Trophoblast cell (in vitro differentiated cells and primary cell): ENCODE results near the gene TPK1. TPM values are rescaled to one million over a fixed set of nuclear protein-coding genes. Genes with fewer than 3 reads are reported as not detected.
A peak's percentile ranks its signal among the peaks of the same experiment; 100 is the strongest.

Experiments
- DNase-seq, 2 donors: peaks; one replicate each; pipeline ENCODE4 v3.0.0-alpha.2; 2016
- H2AFZ ChIP-seq: 2 replicates; pipeline ENCODE4 v1.6.1; 2013; ENCODE audit warnings: low read length, moderate library complexity, mild to moderate bottlenecking; ENCODE audit not compliant: insufficient read depth, poor library complexity
- H2AK5ac ChIP-seq: 2 replicates; pipeline ENCODE4 v1.6.1; 2013; ENCODE audit warnings: mild to moderate bottlenecking, low read length
- H2BK120ac ChIP-seq: 2 replicates; pipeline ENCODE4 v1.6.1; 2013; ENCODE audit warnings: low read length, mild to moderate bottlenecking, moderate library complexity; ENCODE audit not compliant: insufficient read depth, poor library complexity
- H2BK12ac ChIP-seq: 2 replicates; pipeline ENCODE4 v1.6.1; 2013; ENCODE audit warnings: mild to moderate bottlenecking, low read length, moderate library complexity
- H2BK5ac ChIP-seq: 2 replicates; pipeline ENCODE4 v1.6.1; 2013; ENCODE audit warnings: low read length, low read depth, moderate library complexity, mild to moderate bottlenecking; ENCODE audit not compliant: poor library complexity
- H3K14ac ChIP-seq: 2 replicates; pipeline ENCODE4 v1.6.1; 2013; ENCODE audit warnings: mild to moderate bottlenecking, low read length
- H3K18ac ChIP-seq: 2 replicates; pipeline ENCODE4 v1.6.1; 2013; ENCODE audit warnings: mild to moderate bottlenecking, low read length
- H3K23ac ChIP-seq: 2 replicates; pipeline ENCODE4 v1.6.1; 2013; ENCODE audit warnings: low read length
- H3K27ac ChIP-seq: 2 replicates; pipeline ENCODE4 v1.5.1; 2013; ENCODE audit warnings: low read depth, mild to moderate bottlenecking, inconsistent platforms, low read length, moderate library complexity
- H3K27me3 ChIP-seq: 2 replicates; pipeline ENCODE4 v1.6.1; 2013; ENCODE audit warnings: inconsistent platforms, mild to moderate bottlenecking, low read length, moderate library complexity; ENCODE audit not compliant: insufficient read depth
- H3K36me3 ChIP-seq, 2 experiments: 1 replicate in 1 of 2; 2 replicates in 1 of 2; pipeline ENCODE4 v1.6.1; 2013; ENCODE audit warnings: low read length in 2 of 2, mild to moderate bottlenecking in 2 of 2, moderate library complexity in 1 of 2; ENCODE audit not compliant: insufficient read depth in 2 of 2, control insufficient read depth in 1 of 2
- H3K4ac ChIP-seq: 2 replicates; pipeline ENCODE4 v1.6.1; 2013; ENCODE audit warnings: low read depth, mild to moderate bottlenecking, low read length, moderate library complexity
- H3K4me1 ChIP-seq, 2 experiments: 1 replicate in 1 of 2; 2 replicates in 1 of 2; pipeline ENCODE4 v1.6.1; 2013; ENCODE audit warnings: low read length in 2 of 2, mild to moderate bottlenecking in 2 of 2, moderate library complexity in 1 of 2; ENCODE audit not compliant: insufficient read depth in 2 of 2, control insufficient read depth in 1 of 2
- H3K4me2 ChIP-seq: 2 replicates; pipeline ENCODE4 v1.6.1; 2013; ENCODE audit warnings: inconsistent platforms, mild to moderate bottlenecking, low read length, moderate library complexity
- H3K4me3 ChIP-seq: 2 replicates; pipeline ENCODE4 v1.5.1; 2013; ENCODE audit warnings: mild to moderate bottlenecking, low read depth, low read length, inconsistent platforms
- H3K79me1 ChIP-seq: one replicate; pipeline ENCODE4 v1.6.1; 2013; ENCODE audit warnings: low read length
- H3K79me2 ChIP-seq: 2 replicates; pipeline ENCODE4 v1.6.1; 2013; ENCODE audit warnings: low read length, mild to moderate bottlenecking; ENCODE audit not compliant: control insufficient read depth, insufficient read depth, poor library complexity
- H3K9ac ChIP-seq: 2 replicates; pipeline ENCODE4 v1.6.1; 2013; ENCODE audit warnings: mild to moderate bottlenecking, low read length
- H3K9me3 ChIP-seq: 2 replicates; pipeline ENCODE4 v1.6.1; 2013; ENCODE audit warnings: low read depth, mild to moderate bottlenecking, control low read depth, inconsistent platforms, low read length; ENCODE audit not compliant: insufficient read depth
- H4K12ac ChIP-seq: 2 replicates; pipeline ENCODE4 v1.6.1; 2013; ENCODE audit warnings: low read depth, mild to moderate bottlenecking, low read length, moderate library complexity
- H4K8ac ChIP-seq: 2 replicates; pipeline ENCODE4 v1.6.1; 2013; ENCODE audit warnings: low read depth, mild to moderate bottlenecking, low read length, moderate library complexity
- H4K91ac ChIP-seq: one replicate; pipeline ENCODE4 v1.6.1; 2013; ENCODE audit warnings: low read depth, mild to moderate bottlenecking, low read length, moderate library complexity
- WGBS: extraction: QIAGEN DNeasy Blood & Tissue Kit; methylation state at CpG from one replicate; pipeline ENCODE4 v1.1.7; 2013; ENCODE audit warnings: missing lambda C conversion rate; ENCODE audit not compliant: insufficient read length, insufficient coverage; ENCODE audit errors: extremely low coverage; 5-methylcytosine and 5-hydroxymethylcytosine counted together
- polyA plus RNA-seq: library from polyadenylated mRNA; stranded (reverse); fragments of 200-250 nt; gene quantifications from 2 replicates; pipeline ENCODE4 v1.2.3, GENCODE V29; 2013

Gene TPK1
- 2.2 and 2.4 TPM in 2 replicates for polyA plus RNA-seq

DNA sequence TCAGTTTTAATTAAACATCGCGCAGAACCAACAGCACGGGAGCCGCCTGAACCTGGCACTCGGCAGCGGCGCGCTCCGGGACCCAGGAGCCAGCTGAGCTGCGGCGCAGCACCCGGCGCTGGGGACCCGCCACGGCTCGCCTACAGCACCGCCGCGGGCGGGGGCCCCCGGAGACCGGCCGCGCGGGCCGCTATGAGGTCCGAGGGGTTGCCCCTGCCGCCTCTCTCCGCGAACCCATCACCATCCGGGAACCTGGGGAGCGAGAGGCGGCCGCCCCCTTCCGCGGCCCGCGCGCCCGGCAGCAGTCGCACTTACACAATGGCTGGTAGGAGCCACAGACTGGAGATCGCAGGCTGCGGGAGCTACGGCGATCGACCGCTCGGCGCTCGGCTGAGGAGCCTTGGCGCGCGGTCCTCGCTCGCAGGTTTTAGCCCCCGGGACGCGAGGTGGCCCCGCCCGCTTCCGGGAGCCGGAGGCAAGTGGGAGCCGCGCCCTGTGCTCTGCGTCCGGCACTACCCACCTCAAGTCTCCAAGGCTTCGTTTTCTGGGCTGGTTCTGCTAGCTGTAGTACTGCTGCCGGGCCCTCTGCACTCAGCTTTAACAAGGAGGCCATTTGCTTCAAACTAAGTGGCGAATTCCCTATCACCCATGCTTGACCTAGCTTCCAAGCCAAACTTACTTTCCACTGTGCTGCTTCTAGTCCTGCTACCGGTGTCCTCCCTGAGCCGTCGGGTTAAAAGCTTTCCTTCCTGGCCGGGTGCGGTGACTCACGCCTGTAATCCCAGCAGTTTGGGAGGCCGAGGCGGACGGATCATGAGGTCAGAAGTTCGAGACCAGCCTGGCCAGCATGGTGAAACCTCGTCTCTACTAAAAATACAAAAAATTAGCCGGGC, at the start of gene TPK1:
Gene TPK1 (minus strand): TSS at position 402 of the 893 bp plus-strand sequence. CDS start 451 bp downstream, outside the sequence.
- Histone ChIP-seq H2BK12ac (no peak within 1 kb of the TSS), H4K12ac (peak within 1 kb of the TSS; percentile 92), H3K4me2 (peak within 1 kb of the TSS; percentile 69), H3K79me2 (peaks cover 1% of the 10 kb centered on the region), H3K9me3 (no peaks in the 10 kb centered on the region), H3K9ac (peak within 1 kb of the TSS; percentile 2), H2BK5ac (peak within 1 kb of the TSS; percentile 25), H4K8ac (peak within 1 kb of the TSS; percentile 97), H2BK120ac (peak within 1 kb of the TSS; percentile 3), H3K4me3 (peak within 1 kb of the TSS; percentile 77), H3K14ac (peak within 1 kb of the TSS; percentile 45), H2AFZ (peak within 1 kb of the TSS; percentile 77), H2AK5ac (no peak within 1 kb of the TSS), H3K79me1 (peaks cover 4% of the 10 kb centered on the region), H3K23ac (no peak within 1 kb of the TSS), H3K4ac (peak within 1 kb of the TSS; percentile 4), H3K4me1 (no peaks in the 10 kb centered on the region), H3K27me3 (no peaks in the 10 kb centered on the region), H4K91ac (peak within 1 kb of the TSS; percentile 53), H3K18ac (peak within 1 kb of the TSS; percentile 49), H3K36me3 (no peaks in the 10 kb centered on the region), H3K27ac (peak within 1 kb of the TSS; percentile 19)
- no CpG with 5 or more reads among the region's 81 CpGs for WGBS
- DNase-seq: peak; percentile 95 to 98

GRCh38 chr7:144885478-144885877, 49.6 kb upstream of the TPK1 start:
- Histone ChIP-seq H3K36me3 (no peaks in the 10 kb centered on the region), H3K23ac (no peak overlapping the region), H2BK5ac (no peak overlapping the region), H4K12ac (no peak overlapping the region), H4K91ac (no peak overlapping the region), H3K4ac (no peak overlapping the region), H3K79me1 (no peaks in the 10 kb centered on the region), H2BK12ac (no peak overlapping the region), H3K9me3 (no peaks in the 10 kb centered on the region), H3K4me2 (no peak overlapping the region), H2BK120ac (no peak overlapping the region), H4K8ac (no peak overlapping the region), H3K79me2 (no peaks in the 10 kb centered on the region), H3K27me3 (no peaks in the 10 kb centered on the region), H3K9ac (no peak overlapping the region), H3K14ac (no peak overlapping the region), H2AK5ac (no peak overlapping the region), H3K4me1 (no peaks in the 10 kb centered on the region), H3K27ac (no peak overlapping the region), H2AFZ (no peak overlapping the region), H3K4me3 (no peak overlapping the region), H3K18ac (no peak overlapping the region)
- DNase-seq: peak in 1 of 2 donors; percentile 14
- no CpG with 5 or more reads among the region's 6 CpGs for WGBS

DNA sequence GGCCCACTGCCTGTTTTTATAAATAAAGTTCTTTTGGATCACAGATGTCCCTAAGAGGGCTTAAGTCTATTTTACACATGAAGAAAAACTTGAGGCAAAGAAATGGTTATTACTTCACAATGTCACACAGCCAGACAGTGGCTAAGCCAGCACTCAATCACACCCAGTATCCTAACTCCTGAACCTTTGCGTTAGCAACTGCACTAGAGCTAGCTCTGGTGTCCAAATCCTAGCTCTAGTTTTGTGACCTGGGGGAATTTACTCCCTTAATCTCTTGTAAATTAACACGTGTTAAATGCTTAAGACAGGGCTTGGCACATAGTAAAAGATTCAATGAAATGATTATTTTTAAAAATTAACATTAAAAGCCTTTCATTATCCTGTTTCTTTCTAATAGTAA, 49.0 kb upstream of the TPK1 start:
- no peak overlapping the region for H3K4ac ChIP-seq
- H3K23ac ChIP-seq: no peak overlapping the region
- H2BK12ac ChIP-seq: no peak overlapping the region
- no peaks in the 10 kb centered on the region for H3K79me2 ChIP-seq
- no peak for DNase-seq
- H2AFZ ChIP-seq: no peak overlapping the region
- no peak overlapping the region for H3K4me2 ChIP-seq
- no peaks in the 10 kb centered on the region for H3K79me1 ChIP-seq
- no peaks in the 10 kb centered on the region for H3K27me3 ChIP-seq
- H4K8ac ChIP-seq: no peak overlapping the region
- H4K91ac ChIP-seq: no peak overlapping the region
- H4K12ac ChIP-seq: no peak overlapping the region
- no peak overlapping the region for H3K14ac ChIP-seq
- no peak overlapping the region for H3K9ac ChIP-seq
- no CpG with 5 or more reads among the region's 2 CpGs for WGBS
- no peak overlapping the region for H2BK120ac ChIP-seq
- no peaks in the 10 kb centered on the region for H3K4me1 ChIP-seq
- no peaks in the 10 kb centered on the region for H3K36me3 ChIP-seq
- H2BK5ac ChIP-seq: no peak overlapping the region
- no peak overlapping the region for H3K4me3 ChIP-seq
- H2AK5ac ChIP-seq: no peak overlapping the region
- no peak overlapping the region for H3K27ac ChIP-seq
- no peak overlapping the region for H3K18ac ChIP-seq
- no peaks in the 10 kb centered on the region for H3K9me3 ChIP-seq

DNA sequence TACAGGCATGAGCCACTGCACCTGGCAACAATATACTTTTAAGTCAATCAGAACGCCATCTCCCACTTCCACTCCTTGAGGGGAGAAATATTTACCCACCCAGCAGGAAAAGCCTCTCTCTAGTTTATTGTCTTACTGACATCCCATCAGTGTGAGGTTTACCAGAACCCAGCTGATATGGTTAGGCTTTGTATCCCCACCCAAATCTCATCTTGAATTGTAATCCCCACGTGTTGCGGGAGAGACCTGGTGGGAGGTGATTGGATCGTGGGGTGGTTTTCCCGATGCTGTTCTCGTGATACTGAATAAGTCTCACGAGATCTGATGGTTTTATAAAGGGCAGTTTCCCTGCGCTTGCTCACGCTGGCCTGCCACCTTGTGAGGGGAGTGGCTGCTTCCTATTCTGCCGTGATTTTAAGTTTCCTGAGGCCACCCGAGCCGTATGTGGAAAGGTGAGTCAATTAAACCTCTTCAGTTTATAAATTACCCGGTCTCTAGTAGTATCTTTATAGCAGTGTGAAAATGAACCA, 37.5 kb upstream of the TPK1 start:
- no peak overlapping the region for H3K18ac ChIP-seq
- no peak overlapping the region for H3K9ac ChIP-seq
- H3K4me1 ChIP-seq: no peaks in the 10 kb centered on the region
- WGBS: no CpG with 5 or more reads among the region's 13 CpGs
- no peak overlapping the region for H3K4me2 ChIP-seq
- no peaks in the 10 kb centered on the region for H3K79me1 ChIP-seq
- no peaks in the 10 kb centered on the region for H3K79me2 ChIP-seq
- no peak overlapping the region for H4K91ac ChIP-seq
- H3K36me3 ChIP-seq: no peaks in the 10 kb centered on the region
- H3K27ac ChIP-seq: no peak overlapping the region
- no peak overlapping the region for H2AK5ac ChIP-seq
- H3K4ac ChIP-seq: no peak overlapping the region
- H2AFZ ChIP-seq: no peak overlapping the region
- no peak overlapping the region for H2BK12ac ChIP-seq
- no peaks in the 10 kb centered on the region for H3K9me3 ChIP-seq
- no peak overlapping the region for H4K8ac ChIP-seq
- no peak overlapping the region for H2BK120ac ChIP-seq
- H2BK5ac ChIP-seq: no peak overlapping the region
- no peak overlapping the region for H3K14ac ChIP-seq
- DNase-seq: no peak
- H3K4me3 ChIP-seq: no peak overlapping the region
- H4K12ac ChIP-seq: no peak overlapping the region
- no peak overlapping the region for H3K23ac ChIP-seq
- no peaks in the 10 kb centered on the region for H3K27me3 ChIP-seq
